ENCODE measurements around the gene C1QL4.

C1QL4 gene

DNA sequence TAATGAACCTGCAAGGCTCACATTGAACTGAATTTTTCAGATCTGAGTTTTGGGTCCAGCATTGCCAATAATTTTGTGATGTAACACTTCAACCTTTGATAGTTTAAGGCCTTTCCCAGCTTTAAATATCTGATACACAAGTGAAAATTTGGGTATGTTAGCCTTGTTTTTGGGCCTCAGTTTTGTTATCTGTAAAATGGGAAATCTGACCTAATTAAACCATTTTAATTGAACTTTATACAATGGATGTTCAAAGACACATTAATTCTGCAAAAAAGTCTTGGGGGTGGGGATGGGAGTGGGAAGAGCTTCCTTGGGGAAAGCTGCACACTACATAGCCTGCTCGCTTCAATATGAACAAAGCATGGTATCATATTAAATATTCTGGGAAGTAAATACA is 25.1 kb upstream of the C1QL4 start:
- no peak for DNase-seq (ENCODE audit: low spot score)
- H3K4me1 Mint-ChIP-seq (ENCODE audit: low read depth): peaks cover 11% of the 10 kb centered on the region
- H3K27me3 Mint-ChIP-seq (ENCODE audit: low read depth): peaks cover 12% of the 10 kb centered on the region
- H3K27ac Mint-ChIP-seq: no peak overlapping the region
- no peaks in the 10 kb centered on the region for H3K36me3 Mint-ChIP-seq (ENCODE audit: low read depth)
- no peak overlapping the region for H3K4me3 Mint-ChIP-seq
- H3K9me3 Mint-ChIP-seq: no peaks in the 10 kb centered on the region

DNA sequence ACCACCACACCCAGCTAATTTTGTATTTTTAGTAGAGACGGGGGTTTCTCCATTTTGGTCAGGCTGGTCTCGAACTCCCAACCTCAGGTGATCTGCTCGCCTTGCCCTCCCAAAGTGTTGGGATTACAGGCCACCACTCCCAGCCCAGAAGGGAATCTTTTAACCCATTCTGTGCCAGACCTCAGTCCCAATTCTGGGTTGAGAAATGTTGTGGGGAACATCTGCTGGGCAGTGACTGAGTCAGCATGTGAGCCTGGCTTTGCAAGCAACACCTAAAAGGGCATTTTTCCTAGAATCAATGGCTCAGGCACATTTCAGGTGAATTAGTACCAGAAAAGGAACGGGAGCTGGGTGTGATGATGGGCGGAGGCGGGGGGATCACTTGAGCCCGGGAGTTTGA is 22.7 kb upstream of the C1QL4 start:
- no peak overlapping the region for H3K4me3 Mint-ChIP-seq
- peaks cover 4% of the 10 kb centered on the region for H3K4me1 Mint-ChIP-seq (ENCODE audit: low read depth)

DNA sequence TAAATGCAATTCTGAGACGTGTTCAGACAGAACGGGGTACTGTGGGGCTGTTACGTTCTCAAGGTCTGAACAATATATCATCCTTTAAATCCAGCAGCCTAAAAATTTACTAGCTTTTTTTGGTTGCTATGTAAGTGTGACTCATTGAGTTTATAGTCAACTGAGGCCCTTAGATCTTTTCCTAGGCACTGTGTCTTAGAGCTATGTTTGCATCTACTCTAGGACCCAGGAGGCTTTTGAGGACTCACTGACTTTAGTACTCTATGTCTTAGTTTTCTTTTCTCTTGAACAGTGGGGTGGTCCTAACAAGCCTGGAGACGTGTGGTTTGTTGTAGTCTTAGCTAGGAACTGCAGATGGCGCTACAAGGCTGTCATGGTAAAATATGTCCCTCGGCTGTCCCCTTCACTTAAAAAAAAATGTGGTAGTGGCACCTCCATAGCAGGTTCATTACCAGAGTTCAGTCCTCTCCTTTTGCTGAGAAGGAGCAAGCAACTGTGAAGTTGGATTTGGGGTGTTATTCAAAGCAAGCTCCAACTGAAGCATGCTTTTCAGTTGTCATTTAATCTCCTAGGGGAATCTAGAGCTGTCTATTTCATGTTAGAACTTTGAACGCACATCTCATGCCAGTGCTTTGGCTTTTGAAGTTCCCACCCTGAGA is 21.6 kb upstream of the C1QL4 start:
- peaks cover 29% of the 10 kb centered on the region for H3K27me3 Mint-ChIP-seq (ENCODE audit: low read depth)
- no peak overlapping the region for H3K27ac Mint-ChIP-seq
- H3K4me3 Mint-ChIP-seq: no peak overlapping the region
- H3K9me3 Mint-ChIP-seq: no peaks in the 10 kb centered on the region
- DNase-seq (ENCODE audit: low spot score): peak; percentile 53
- no peaks in the 10 kb centered on the region for H3K36me3 Mint-ChIP-seq (ENCODE audit: low read depth)
- peaks cover 4% of the 10 kb centered on the region for H3K4me1 Mint-ChIP-seq (ENCODE audit: low read depth)

More for the DNA sequence above, 22.7 kb upstream of the C1QL4 start:
- Mint-ChIP-seq H3K27me3 (ENCODE audit: low read depth) (peaks cover 23% of the 10 kb centered on the region), H3K36me3 (ENCODE audit: low read depth) (no peaks in the 10 kb centered on the region), H3K27ac (no peak overlapping the region), H3K9me3 (no peaks in the 10 kb centered on the region)
- no peak for DNase-seq (ENCODE audit: low spot score)

DNA sequence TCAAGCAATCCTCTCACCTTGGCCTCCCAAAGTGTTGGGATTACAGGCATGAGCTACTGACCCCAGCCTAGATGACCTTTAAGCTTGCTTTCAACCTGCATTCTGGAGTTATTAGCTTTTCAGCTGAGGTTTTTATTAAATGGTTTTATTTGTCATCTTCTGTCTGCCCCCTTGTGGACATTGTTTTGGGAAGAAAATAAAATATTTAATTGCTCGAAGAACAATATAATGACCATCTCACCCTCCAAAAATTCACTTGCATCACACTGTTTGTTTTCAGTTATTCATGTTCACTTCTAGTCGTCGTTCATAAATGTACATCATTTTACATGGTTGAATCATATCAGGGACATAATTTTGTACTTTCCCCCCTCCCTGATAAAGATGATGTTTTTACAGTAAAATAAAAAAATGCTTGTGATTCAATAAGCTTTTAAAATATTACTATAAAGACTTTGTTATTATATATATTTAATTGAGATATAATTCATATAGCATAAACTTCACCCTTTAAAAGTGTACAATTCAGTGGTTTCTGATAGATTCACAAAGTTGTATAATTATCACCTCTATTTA is 20.2 kb upstream of the C1QL4 start:
- Mint-ChIP-seq H3K4me1 (ENCODE audit: low read depth) (peaks cover 4% of the 10 kb centered on the region), H3K27me3 (ENCODE audit: low read depth) (peaks cover 37% of the 10 kb centered on the region), H3K9me3 (no peaks in the 10 kb centered on the region), H3K36me3 (ENCODE audit: low read depth) (no peaks in the 10 kb centered on the region), H3K4me3 (no peak overlapping the region), H3K27ac (no peak overlapping the region)
- DNase-seq (ENCODE audit: low spot score): no peak

DNA sequence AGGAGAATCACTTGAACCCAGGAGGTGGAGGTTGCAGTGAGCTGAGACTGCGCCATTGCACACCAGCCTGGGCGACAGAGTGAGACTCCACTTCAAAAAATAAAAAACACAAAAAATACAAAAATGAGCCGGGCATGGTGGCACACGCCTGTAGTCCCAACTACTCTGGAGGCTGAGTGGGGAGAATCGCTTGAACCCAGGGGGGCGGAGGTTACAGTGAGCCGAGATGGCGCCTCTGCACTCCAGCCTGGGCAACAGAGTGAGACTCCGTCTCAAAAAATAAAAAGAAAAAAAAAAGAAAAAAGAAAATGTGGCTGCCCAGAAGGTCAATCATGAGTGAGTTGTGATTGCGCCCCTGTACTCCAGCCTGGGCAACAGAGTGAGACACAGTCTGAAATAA is 18.9 kb upstream of the C1QL4 start:
- DNase-seq (ENCODE audit: low spot score): no peak
- H3K4me1 Mint-ChIP-seq (ENCODE audit: low read depth): peaks cover 4% of the 10 kb centered on the region
- H3K27ac Mint-ChIP-seq: no peak overlapping the region
- H3K36me3 Mint-ChIP-seq (ENCODE audit: low read depth): no peaks in the 10 kb centered on the region
- H3K27me3 Mint-ChIP-seq (ENCODE audit: low read depth): peaks cover 42% of the 10 kb centered on the region
- H3K9me3 Mint-ChIP-seq: no peaks in the 10 kb centered on the region
- no peak overlapping the region for H3K4me3 Mint-ChIP-seq

DNA sequence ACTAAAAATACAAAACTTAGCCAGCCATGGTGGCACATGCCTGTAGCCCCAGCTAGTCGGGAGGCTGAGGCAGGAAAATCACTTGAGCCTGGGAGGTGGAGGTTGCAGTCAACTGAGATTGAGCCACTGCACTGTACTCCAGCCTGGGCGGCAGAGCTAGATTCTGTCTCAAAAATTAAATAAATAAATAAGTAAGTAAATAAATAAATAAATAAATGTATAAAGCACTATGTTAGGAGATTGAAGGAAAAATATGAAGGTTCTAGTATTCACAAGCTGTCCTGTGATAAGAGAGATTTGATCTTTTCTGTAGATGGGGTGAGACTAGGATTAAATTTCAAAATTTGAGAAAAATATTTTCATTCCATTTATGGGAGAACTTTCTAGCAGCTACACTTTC is 15.4 kb upstream of the C1QL4 start:
- H3K9me3 Mint-ChIP-seq: no peaks in the 10 kb centered on the region
- H3K4me3 Mint-ChIP-seq: no peak overlapping the region

GRCh38 chr12:49349266-49349665 is 12.3 kb upstream of the C1QL4 start:
- Mint-ChIP-seq H3K4me3 (no peak overlapping the region), H3K27ac (no peak overlapping the region), H3K4me1 (ENCODE audit: low read depth) (peaks cover 12% of the 10 kb centered on the region), H3K9me3 (no peaks in the 10 kb centered on the region), H3K36me3 (ENCODE audit: low read depth) (no peaks in the 10 kb centered on the region), H3K27me3 (ENCODE audit: low read depth) (peaks cover 64% of the 10 kb centered on the region)
- no peak for DNase-seq (ENCODE audit: low spot score)

More for the DNA sequence above, 15.4 kb upstream of the C1QL4 start:
- Mint-ChIP-seq H3K36me3 (ENCODE audit: low read depth) (no peaks in the 10 kb centered on the region), H3K27me3 (ENCODE audit: low read depth) (peaks cover 54% of the 10 kb centered on the region), H3K4me1 (ENCODE audit: low read depth) (peaks cover under 1% of the 10 kb centered on the region), H3K27ac (no peak overlapping the region)
- no peak for DNase-seq (ENCODE audit: low spot score)

GRCh38 chr12:49348781-49349180 is 11.8 kb upstream of the C1QL4 start:
- H3K9me3 Mint-ChIP-seq: no peaks in the 10 kb centered on the region
- H3K27ac Mint-ChIP-seq: no peak overlapping the region
- DNase-seq (ENCODE audit: low spot score): no peak
- H3K36me3 Mint-ChIP-seq (ENCODE audit: low read depth): no peaks in the 10 kb centered on the region
- peaks cover 66% of the 10 kb centered on the region for H3K27me3 Mint-ChIP-seq (ENCODE audit: low read depth)
- H3K4me1 Mint-ChIP-seq (ENCODE audit: low read depth): peaks cover 12% of the 10 kb centered on the region
- no peak overlapping the region for H3K4me3 Mint-ChIP-seq

GRCh38 chr12:49347311-49348193 is 10.6 kb upstream of the C1QL4 start:
- peak overlapping the region; percentile 73 for H3K4me3 Mint-ChIP-seq
- H3K27me3 Mint-ChIP-seq (ENCODE audit: low read depth): peaks cover 70% of the 10 kb centered on the region
- peaks cover 20% of the 10 kb centered on the region for H3K4me1 Mint-ChIP-seq (ENCODE audit: low read depth)
- H3K9me3 Mint-ChIP-seq: no peaks in the 10 kb centered on the region
- no peak overlapping the region for H3K27ac Mint-ChIP-seq
- no peaks in the 10 kb centered on the region for H3K36me3 Mint-ChIP-seq (ENCODE audit: low read depth)
- DNase-seq (ENCODE audit: low spot score): peak; percentile 66

- Mint-ChIP-seq H3K36me3 (ENCODE audit: low read depth) (no peaks in the 10 kb centered on the region), H3K27ac (no peak within 1 kb of the TSS), H3K27me3 (ENCODE audit: low read depth) (peaks cover 74% of the 10 kb centered on the region), H3K9me3 (no peaks in the 10 kb centered on the region), H3K4me3 (peak within 1 kb of the TSS; percentile 73), H3K4me1 (ENCODE audit: low read depth) (peaks cover 20% of the 10 kb centered on the region)
- no peak for DNase-seq (ENCODE audit: low spot score)
These were observed 9.8 kb upstream of the C1QL4 start, which contains the start of gene DNAJC22 for GRCh38 chr12:49346659-49347310. Gene DNAJC22 (plus strand): TSS chr12:49346888. CDS start chr12:49348873, 1,985 bp downstream.

DNA sequence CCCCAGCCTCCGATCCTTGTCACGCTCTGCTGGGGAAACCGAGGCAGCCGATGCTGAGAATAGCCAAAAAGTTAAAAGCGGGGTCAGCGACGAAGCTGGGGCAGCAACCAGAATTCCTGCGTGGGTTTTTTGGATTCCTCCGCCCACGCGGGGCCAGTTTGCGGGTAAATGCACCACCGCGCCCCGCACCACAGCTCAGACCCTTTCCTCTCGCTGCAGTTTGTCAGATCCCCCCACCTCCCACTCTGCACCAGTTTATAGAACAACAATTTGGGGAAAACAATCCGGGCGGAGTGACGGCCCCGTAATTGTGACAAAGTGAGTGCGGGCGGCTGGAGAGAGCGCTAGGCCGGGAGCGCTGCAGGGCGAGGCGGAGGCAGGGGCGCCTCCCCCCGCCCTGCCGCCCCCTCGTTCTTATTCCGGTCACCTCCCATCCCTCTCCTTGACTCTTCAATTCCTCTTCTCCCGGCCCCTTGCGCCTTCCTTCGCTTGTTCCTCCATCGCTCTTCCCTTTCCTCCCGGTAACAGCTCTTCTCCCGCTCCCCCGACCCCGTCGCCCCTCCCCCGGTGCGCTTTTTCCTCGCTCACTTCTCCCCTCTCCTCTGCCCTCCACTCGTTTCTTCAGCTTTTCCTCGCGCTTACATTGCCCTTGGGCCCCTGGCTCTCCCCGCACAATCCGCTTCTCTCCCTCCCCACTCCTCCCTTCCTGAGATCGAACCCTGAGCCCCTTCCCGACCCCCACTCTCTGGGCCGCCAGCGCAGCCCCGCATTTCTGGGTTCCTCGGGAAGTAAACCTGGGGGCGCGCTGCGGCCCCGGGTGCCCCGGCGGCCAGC is 9.1 kb upstream of the C1QL4 start:
- H3K4me1 Mint-ChIP-seq (ENCODE audit: low read depth): peaks cover 20% of the 10 kb centered on the region
- H3K27ac Mint-ChIP-seq: no peak overlapping the region
- no peak for DNase-seq (ENCODE audit: low spot score)
- no peaks in the 10 kb centered on the region for H3K9me3 Mint-ChIP-seq
- no peaks in the 10 kb centered on the region for H3K36me3 Mint-ChIP-seq (ENCODE audit: low read depth)
- peak overlapping the region; percentile 73 for H3K4me3 Mint-ChIP-seq
- H3K27me3 Mint-ChIP-seq (ENCODE audit: low read depth): peaks cover 75% of the 10 kb centered on the region

GRCh38 chr12:49345051-49345824 is 8.2 kb upstream of the C1QL4 start:
- Mint-ChIP-seq H3K4me3 (peak overlapping the region; percentile 51), H3K27ac (no peak overlapping the region), H3K9me3 (no peaks in the 10 kb centered on the region), H3K4me1 (ENCODE audit: low read depth) (peaks cover 20% of the 10 kb centered on the region), H3K36me3 (ENCODE audit: low read depth) (no peaks in the 10 kb centered on the region), H3K27me3 (ENCODE audit: low read depth) (peaks cover 78% of the 10 kb centered on the region)
- DNase-seq (ENCODE audit: low spot score): no peak

Data from T-helper 2 cell treated with Interferon-gamma antibody and Interleukin-4, amounts not matched to agents 5 μg/mL and 100 μg/mL, for 36 hours (primary cell).